AG10803 (cell line): ENCODE measurements around the gene ACYP2.
A peak's percentile ranks its signal among the peaks of the same experiment; 100 is the strongest.

Experiments
- DNase-seq: peaks from one replicate; pipeline ENCODE4 v3.0.0; 2010; ENCODE audit warnings: low read depth
- H3K4me3 ChIP-seq: 2 replicates; pipeline ENCODE4 v1.5.1; 2011; ENCODE audit warnings: mild to moderate bottlenecking, low read length, control low read depth
- TF ChIP-seq, protein P1 (sequence below): conservative IDR thresholded peaks from 2 replicates; pipeline ENCODE4 v1.5.1; 2011; ENCODE audit warnings: mild to moderate bottlenecking, low read length, control low read depth, inconsistent platforms

Gene ACYP2

GRCh38 chr2:54227798-54228197, 112.4 kb downstream of the ACYP2 start:
- H3K4me3 ChIP-seq = no peak overlapping the region
- DNase-seq = no peak
- TF ChIP-seq, protein P1, sequence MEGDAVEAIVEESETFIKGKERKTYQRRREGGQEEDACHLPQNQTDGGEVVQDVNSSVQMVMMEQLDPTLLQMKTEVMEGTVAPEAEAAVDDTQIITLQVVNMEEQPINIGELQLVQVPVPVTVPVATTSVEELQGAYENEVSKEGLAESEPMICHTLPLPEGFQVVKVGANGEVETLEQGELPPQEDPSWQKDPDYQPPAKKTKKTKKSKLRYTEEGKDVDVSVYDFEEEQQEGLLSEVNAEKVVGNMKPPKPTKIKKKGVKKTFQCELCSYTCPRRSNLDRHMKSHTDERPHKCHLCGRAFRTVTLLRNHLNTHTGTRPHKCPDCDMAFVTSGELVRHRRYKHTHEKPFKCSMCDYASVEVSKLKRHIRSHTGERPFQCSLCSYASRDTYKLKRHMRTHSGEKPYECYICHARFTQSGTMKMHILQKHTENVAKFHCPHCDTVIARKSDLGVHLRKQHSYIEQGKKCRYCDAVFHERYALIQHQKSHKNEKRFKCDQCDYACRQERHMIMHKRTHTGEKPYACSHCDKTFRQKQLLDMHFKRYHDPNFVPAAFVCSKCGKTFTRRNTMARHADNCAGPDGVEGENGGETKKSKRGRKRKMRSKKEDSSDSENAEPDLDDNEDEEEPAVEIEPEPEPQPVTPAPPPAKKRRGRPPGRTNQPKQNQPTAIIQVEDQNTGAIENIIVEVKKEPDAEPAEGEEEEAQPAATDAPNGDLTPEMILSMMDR = no peak

- TF ChIP-seq, protein P1 = no peak
These were observed 113.5 kb downstream of the ACYP2 start for GRCh38 chr2:54228945-54229344.

GRCh38 chr2:54233832-54234649, 118.6 kb downstream of the ACYP2 start:
- TF ChIP-seq, protein P1 = no peak
- DNase-seq = no peak

More at GRCh38 chr2:54228945-54229344, 113.5 kb downstream of the ACYP2 start:
- no peak overlapping the region for H3K4me3 ChIP-seq
- DNase-seq = no peak

GRCh38 chr2:54237428-54237827, 122.0 kb downstream of the ACYP2 start:
- no peak for DNase-seq
- H3K4me3 ChIP-seq = no peak overlapping the region
- TF ChIP-seq, protein P1 = no peak

More at GRCh38 chr2:54233832-54234649, 118.6 kb downstream of the ACYP2 start:
- H3K4me3 ChIP-seq = no peak overlapping the region

DNA sequence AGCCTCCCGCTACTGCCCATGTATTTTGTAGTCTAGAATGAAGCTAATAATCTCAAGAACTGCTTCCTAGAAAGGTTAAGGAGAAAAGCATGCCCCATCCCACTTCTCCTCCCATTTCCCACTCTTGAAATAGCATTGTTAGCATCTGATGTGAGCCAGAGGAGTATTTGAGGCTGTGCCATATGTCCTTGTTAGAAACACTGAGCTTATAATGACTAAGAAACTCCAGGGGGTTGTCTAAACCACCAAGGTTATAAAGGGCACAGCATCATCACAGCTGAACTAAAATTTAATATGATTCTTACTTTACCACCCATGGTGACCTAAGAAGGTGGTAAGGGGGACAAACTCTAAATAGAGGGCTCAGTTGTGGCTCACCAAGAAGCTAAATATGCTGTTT, 124.0 kb downstream of the ACYP2 start:
- H3K4me3 ChIP-seq = no peak overlapping the region
- TF ChIP-seq, protein P1 = no peak
- DNase-seq = peak; percentile 80

- H3K4me3 ChIP-seq = no peak overlapping the region
- peak; percentile 59 for DNase-seq
- TF ChIP-seq, protein P1 = no peak
These were observed 125.4 kb downstream of the ACYP2 start for GRCh38 chr2:54240515-54241469.
